GM20431 (cell line): ENCODE measurements around the gene DOK3.

Experiments
- in situ Hi-C: fragments of 300-500 bp; cut with MseI, MboI; formaldehyde crosslinking; loops from one replicate; pipeline ENCODE4 v1.15.0; 2020; ENCODE audit warnings: low sequenced_read_pairs; ENCODE audit not compliant: unreplicated experiment

Gene DOK3

GRCh38 chr5:177472460-177473442, 36.9 kb downstream of the DOK3 start:
- in situ Hi-C loops, result no loop called here

GRCh38 chr5:177471610-177472356, 37.8 kb downstream of the DOK3 start:
- in situ Hi-C loops, result no loop called here

DNA sequence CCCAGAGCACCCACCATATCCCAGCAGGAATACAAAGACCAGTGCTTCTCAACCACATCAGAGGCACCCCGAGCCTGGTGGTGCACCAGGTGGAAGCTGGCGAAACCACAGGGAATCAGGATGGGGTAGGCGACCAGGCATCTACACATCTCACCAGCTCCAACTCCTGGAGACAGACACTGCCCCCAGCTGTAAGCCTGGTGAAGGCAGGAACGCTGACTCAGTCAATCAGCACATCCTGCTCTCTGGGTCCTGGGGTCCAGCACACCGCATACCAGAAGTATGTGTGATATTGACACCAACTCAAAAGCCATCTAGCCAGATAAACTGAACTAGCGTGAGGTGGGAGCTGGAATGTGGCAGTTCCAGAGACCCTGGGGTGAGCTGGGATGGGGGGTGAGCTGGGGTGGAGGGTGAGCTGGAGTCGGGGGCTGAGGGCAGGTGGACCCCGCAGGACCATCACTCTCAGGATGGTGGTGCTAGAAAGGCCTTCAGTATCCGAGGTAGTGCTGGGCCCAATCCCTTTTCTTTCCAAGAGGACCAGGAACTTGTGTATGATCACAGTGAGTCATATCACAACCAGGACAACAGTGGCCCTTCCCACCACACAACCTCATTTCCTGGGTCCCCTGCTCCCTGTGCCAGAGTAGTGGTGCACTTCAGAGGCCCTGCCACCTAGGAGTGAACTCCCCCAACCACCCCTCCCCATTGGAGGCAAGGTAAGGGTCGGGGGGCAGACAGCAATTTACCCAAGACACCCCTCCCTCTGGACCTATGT, 38.7 kb downstream of the DOK3 start:
- in situ Hi-C loops, result no loop called here

DNA sequence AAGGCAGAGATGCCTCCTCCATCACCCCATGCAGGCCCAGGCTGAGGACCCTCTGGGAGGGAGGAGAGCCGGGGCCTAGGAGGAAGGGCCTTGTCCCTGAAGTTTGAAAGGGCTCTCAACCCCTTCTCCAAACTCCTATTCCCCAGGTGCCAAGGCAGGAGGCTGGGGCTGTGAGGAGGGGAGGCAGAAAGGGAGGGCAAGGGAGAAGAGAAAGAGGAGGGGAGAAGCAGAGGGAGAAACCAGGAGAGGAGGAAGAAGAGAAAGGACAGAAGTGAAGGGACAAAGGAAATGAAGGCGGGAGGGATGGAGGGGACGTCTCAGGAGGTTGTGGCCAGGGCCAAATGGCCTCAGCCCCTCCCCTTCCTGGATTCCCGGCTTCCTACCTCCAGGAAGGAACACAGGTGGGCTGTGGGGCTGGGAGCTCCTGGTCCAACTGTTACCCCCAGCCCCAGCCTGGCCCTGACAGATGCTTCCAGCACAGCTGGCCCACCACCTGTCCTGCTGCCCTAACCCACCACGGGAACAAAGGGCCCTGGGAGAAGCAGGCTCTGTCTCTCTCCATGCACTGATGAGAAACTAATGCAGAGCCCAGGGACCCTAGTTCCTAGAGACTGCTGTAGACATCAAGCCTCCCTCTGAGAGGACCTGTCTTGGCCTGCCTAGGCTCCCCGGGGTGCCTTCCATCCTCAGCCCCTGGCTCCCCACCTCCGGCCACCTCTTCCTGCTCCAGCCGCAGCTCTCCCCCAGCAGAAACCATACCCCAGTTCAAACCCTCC, 39.7 kb downstream of the DOK3 start:
- in situ Hi-C loops, result no loop called here

DNA sequence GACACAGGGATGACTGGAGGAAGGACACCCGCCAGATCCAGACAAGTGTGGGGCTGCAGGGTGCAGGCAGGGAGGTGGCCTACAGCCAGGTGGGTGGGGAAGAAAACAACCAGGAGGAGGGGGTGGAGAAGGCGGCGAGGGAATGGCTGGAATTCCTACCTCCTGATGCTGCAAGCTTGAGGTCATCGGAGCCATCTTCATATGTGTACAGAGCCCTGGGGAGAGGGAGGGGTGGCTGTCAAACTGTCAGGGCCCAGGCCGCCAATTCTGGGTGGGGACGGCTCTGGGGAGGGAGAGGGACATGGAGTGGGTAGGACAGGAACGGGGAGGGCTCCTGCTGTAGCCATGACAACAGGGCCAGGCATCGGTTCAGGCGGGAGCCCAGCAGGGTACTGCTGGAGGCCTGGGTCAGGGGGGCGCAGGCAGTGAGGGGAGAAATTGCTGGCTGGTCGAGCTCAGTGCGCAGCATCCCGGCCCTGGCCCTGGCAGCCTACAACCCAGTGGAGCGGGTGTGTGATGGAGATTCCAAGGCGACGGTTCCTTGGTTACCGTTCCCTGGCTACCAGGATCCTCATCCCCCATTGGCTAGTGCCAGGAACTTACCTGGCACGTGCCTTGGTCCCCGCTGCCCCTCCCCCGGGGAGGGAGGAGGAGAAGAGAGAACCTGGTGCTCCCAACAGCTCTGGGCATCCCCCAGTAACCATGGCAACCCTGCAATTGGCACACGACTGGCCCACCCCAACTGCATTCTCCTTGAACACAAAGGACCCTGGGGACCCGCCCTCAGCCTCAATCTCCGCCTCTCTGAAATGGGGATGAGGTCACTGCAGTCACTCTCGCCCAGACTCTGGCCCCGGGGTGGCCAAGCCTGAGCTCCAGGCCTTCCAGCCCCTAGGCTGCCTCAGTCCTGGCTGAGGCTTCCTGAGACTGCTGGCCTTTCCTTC, 40.7 kb downstream of the DOK3 start:
- in situ Hi-C loops, result no loop called here

DNA sequence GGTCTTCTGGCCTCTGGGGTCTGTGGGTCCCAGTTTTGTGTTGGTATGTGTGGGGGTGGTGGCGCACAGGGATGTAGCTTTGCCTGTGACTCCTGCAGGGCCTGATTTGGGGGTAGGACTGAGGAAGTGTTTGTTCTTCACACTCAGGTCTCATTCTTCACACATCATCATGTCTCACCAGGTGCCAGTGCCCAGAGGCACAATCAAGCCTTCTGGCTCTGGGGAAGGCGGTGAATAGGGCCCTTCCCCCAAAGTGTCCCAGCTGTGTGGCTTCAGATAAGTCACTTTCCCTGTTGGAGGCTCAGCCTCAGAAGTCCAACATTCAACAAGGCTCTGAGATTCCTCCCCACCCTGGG, 41.3 kb downstream of the DOK3 start:
- in situ Hi-C loops, result no loop called here

DNA sequence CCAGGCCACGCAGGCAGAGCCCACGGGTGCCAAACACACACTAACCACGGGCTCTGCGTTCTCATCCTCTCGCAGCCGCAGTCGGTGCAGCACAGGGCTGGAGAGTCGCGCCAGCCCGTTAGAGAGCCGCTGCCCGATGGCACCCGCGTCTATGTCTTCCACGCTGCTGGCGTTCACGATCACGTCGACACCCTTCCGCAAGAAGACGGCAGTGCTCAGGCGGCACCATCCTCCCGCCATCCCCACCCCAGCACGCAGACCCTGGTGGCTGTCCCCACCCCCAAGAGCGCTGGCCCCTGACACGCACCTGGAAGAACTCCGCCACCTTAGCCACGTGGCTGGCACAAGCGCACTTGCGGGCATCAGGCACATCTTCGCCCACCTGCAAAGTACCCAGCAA, 42.2 kb downstream of the DOK3 start:
- in situ Hi-C loops, result no loop called here

DNA sequence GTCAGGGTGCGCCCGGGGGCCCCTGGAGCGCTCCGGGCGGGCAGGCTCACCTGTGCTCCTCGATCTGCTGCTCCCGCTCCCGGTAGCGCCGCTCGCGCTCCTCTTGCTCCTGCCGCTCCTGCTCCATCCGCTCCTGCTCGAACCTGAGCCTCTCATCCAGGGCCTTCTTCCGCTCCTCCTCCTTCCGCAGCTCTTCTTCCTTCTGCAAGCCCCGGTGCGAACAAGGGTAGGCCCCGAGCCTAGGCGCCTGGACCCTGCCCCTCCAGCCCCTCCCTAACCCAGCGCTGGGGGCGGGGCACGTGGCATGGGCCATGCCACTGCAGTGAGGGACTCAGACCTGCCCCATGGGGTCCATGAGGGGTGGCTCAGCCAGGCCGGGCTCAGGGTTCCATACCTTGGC, 42.8 kb downstream of the DOK3 start:
- in situ Hi-C loops, result no loop called here

DNA sequence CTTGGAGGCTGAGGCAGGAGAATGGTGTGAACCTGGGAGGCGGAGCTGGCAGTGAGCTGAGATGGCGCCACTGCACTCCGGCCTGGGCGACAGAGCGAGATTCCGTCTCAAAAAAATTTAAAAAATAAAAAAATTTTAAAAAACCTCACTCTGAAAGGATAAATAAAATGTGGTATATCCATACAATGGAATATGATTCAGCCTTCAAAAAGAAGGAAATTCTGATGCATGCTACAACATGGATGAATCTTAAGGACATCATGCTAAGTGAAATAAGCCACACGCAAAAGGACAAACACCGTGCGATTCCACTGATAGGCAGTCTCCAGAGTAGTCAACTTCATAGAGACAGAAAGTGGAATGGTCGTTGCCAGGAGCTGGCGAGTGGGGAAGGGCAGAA, 44.6 kb downstream of the DOK3 start:
- in situ Hi-C loops, result no loop called here

GRCh38 chr5:177462021-177462670, 47.5 kb downstream of the DOK3 start:
- in situ Hi-C loops, result no loop called here

GRCh38 chr5:177459819-177460628, 49.6 kb downstream of the DOK3 start:
- in situ Hi-C loops, result loop anchor here (10.0 kb wide), 1 partner anchor 55 kb away; the partner anchor contains the start of genes F12 and PFN3

DNA sequence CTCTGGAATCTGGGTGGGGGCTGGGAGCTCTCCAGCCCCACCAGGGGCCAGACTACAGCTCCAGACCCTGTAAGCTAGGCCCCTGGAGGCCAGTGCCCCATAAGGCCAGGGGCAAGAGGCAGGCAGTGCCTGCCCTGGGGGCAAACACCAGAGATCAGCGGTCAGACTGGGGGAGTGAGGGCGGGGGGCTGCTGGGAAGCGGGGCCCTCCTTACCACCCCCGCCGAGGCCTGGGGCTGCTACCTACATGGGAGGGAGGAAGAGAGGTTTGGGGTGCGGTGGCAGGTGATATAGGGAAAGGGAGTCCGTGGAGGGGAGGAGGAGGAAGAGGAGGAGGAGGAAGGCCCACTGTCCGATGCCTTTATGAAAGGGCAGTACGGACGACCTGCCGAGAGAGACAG, 50.3 kb downstream of the DOK3 start:
- in situ Hi-C loops, result loop anchor here (10.0 kb wide), 1 partner anchor 55 kb away; the partner anchor contains the start of genes F12 and PFN3

DNA sequence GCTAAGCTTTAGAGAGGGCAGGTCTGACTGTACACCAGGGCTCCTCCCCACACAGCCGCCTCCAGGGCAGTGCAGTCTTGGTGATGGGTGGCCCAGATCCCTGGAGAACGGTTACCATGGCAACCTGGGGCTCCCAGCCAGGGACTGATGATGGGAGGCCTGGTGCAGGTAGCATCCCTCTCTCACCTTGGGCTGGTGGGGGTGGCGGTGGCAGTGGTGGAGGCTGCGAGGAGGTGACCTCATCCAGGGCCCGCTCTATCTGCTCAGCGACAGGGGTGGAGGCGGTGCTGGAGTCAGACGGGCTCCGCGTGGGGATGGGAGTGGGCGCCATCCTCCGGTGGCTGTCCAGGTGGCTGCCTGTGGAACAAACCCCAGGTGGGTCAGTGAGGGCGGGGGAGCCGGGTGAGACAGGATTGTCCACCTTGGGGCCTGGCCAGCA, 50.7 kb downstream of the DOK3 start:
- in situ Hi-C loops, result loop anchor here (10.0 kb wide), 1 partner anchor 54 kb away; the partner anchor contains the start of genes F12 and PFN3

GRCh38 chr5:177457852-177458681, 51.6 kb downstream of the DOK3 start:
- in situ Hi-C loops, result loop anchor here (10.0 kb wide), 1 partner anchor 53 kb away; the partner anchor contains the start of genes F12 and PFN3

DNA sequence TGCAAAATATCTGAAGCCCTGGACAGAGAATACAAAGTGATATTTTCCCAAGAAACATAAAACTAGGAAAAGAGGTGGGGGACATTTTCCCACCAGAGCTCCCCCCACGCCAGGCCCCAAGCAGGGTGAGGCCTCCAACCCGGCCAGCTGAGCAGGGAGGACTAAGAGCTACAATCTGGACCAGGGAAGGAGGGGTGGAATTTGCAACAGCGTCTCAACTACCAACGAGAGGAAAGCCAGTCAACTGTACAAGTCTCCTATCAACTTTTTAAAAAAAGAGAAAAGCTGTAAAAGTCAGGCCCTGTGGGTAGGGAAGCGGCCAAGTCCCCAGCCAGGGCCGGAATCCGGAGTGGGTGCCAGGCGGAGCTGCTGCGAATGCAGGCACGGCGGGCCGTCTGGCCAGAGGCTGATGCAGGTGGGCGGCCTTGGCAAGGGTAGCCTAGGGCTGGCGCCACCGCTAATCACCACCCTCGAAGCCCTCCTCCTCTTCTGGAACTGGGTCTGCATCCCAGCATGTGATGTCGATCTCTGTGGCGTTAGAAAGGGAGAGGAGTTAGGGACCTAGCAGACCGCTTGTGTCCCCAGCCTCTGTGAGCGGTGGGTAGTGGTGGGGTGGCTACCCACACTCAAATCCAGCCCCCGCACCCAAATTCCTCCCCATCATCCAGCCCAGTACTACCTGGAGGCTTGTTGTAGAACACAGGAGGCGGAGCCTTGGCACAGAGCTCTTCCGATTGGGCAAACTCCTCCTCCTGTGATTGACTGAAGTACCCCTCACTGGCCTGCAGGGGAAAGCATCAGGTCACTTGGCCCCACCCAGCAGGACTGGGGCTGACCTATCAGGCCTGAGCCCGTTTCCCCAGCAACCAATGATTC, 52.4 kb downstream of the DOK3 start:
- in situ Hi-C loops, result loop anchor here (10.0 kb wide), 1 partner anchor 52 kb away; the partner anchor contains the start of genes F12 and PFN3
